ENCODE measurements around the gene KCNJ13.

The KCNJ13 gene

DNA sequence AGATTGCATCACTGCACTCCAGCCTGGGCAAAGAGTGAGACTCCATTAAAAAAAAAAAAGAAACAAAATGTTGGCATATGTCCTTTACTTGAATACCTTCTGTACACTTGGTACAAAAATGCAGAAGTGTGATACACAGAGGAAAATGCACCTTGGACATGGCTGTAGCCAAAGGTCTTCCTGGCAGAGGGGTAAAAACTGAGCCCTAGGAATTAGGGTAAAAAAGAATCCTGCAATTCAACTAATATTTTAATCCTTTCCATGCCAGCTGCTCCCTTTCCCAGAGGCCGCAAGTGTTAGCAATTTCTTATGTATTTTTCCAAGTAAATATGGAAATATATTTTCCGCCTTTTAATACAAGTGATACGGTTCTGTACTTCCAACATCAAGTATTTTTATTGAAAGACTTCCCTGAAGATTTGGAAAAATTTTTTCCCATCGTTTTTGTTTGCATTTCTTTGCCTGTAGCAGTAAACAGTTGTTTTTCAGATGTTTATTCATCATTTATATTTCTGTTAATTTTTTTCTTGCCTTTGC lies 26.2 kb downstream of the KCNJ13 start:
- no peak overlapping the region for H3K9ac ChIP-seq
- no peaks in the 10 kb centered on the region for H3K27me3 ChIP-seq
- H3K36me3 ChIP-seq: peaks cover 72 to 91% (median 83%) of the 10 kb centered on the region in 11 experiments
- no peaks in the 10 kb centered on the region for H3K9me3 ChIP-seq (replicated peaks in 1 of 11)
- H3K27ac ChIP-seq: no peak overlapping the region
- H3K4me1 ChIP-seq: peaks cover 0 to 10% (median 0%) of the 10 kb centered on the region in 10 experiments; a peak in 5 of 20 replicates
- no peak overlapping the region for H3K4me3 ChIP-seq
- peaks cover 0 to 18% (median 0%) of the 10 kb centered on the region in 11 experiments; a peak in 2 of 22 replicates for H4K20me1 ChIP-seq
- no peak overlapping the region for H3K4me2 ChIP-seq
- no peak for TF ChIP-seq Cebpa-rat (IDR thresholded peaks at IDR 0.05)

DNA sequence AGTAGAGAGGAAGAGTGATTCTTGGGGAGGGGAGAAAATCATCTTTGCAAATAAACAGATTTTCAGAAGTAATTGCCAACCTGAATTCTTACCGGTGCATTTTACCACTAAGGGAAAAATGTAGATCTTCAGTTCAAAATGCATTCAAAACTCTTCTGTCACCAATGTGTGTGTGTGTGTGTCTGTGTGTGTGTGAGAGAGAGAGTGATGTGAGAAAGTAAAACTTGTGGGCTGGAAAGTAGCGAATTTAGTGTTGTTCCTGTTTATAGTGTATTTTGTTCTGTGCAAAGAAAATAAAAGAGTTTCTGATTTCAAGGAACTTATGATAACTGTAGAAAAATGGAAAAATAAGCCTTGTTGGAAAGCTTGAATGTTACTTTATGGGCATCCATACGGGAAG lies 27.0 kb downstream of the KCNJ13 start:
- Histone ChIP-seq H3K27ac (no peak overlapping the region), H3K27me3 (no peaks in the 10 kb centered on the region), H3K4me1 (peaks cover 0 to 10% (median 0%) of the 10 kb centered on the region in 10 experiments; a peak in 5 of 20 replicates), H3K9me3 (replicated peaks in 1 of 11) (no peaks in the 10 kb centered on the region), H3K4me3 (no peak overlapping the region), H3K4me2 (no peak overlapping the region), H3K9ac (no peak overlapping the region), H3K36me3 (peaks cover 68 to 91% (median 85%) of the 10 kb centered on the region in 11 experiments), H4K20me1 (peaks cover 0 to 21% (median 0%) of the 10 kb centered on the region in 11 experiments; a peak in 2 of 22 replicates)
- TF ChIP-seq Cebpa-rat (IDR thresholded peaks at IDR 0.05): no peak

DNA sequence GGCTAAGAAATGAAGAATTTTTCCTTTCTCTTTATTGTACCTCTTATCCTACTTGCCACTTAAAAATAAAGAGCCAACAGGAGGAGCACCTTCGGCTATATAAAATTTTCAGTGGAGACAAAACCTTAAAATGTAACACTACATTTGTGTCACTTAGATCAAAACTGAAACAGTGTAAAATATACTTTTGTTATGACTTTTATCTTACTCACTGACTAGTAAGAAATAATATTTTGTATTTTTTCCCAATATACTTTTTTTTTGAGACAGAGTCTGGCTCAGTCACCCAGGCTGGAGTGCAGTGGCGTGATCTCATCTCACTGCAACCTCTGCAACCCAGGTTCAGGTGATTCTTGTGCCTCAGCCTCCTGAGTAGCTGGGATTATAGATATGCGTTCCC lies 28.3 kb downstream of the KCNJ13 start:
- no peaks in the 10 kb centered on the region for H3K9me3 ChIP-seq (replicated peaks in 1 of 11)
- no peaks in the 10 kb centered on the region for H3K27me3 ChIP-seq
- H3K9ac ChIP-seq: no peak overlapping the region
- H3K4me1 ChIP-seq: peaks cover 0 to 10% (median 0%) of the 10 kb centered on the region in 10 experiments; a peak in 5 of 20 replicates
- TF ChIP-seq Cebpa-rat (IDR thresholded peaks at IDR 0.05): no peak
- no peak overlapping the region for H3K4me2 ChIP-seq
- H4K20me1 ChIP-seq: peaks cover 0 to 21% (median 0%) of the 10 kb centered on the region in 11 experiments; a peak in 3 of 22 replicates
- H3K36me3 ChIP-seq: peaks cover 60 to 91% (median 82%) of the 10 kb centered on the region in 11 experiments
- H3K4me3 ChIP-seq: no peak overlapping the region
- no peak overlapping the region for H3K27ac ChIP-seq

DNA sequence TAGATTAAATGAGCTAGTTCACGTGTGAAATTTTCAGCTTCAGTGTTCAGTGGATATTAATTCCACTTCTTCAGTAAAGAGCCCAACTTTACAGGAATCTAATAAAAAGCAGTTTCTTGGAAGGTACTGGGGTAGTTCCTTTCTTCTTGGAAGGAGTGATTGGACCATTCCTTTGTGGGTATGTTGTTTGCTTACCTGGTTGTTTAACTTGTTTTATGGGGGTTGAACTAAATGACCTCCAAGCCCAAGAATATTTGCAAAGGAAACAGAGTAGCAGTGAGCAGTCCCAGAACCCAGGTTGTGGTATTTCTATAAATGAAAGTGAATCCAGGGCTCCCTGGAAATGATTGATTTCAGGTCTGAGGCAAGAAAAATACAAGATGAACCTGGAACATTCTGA lies 31.4 kb downstream of the KCNJ13 start:
- H3K9ac ChIP-seq: no peak overlapping the region
- H3K4me1 ChIP-seq: peaks cover 0 to 28% (median 0%) of the 10 kb centered on the region in 10 experiments; a peak in 5 of 20 replicates
- no peak overlapping the region for H3K4me3 ChIP-seq
- H3K36me3 ChIP-seq: peaks cover 39 to 91% (median 65%) of the 10 kb centered on the region in 11 experiments
- H3K27me3 ChIP-seq: no peaks in the 10 kb centered on the region
- H3K9me3 ChIP-seq (replicated peaks in 1 of 11): no peaks in the 10 kb centered on the region
- H3K4me2 ChIP-seq: no peak overlapping the region
- no peak overlapping the region for H3K27ac ChIP-seq
- H4K20me1 ChIP-seq: peaks cover 0 to 19% (median 4%) of the 10 kb centered on the region in 11 experiments; a peak in 4 of 22 replicates
- TF ChIP-seq Cebpa-rat (IDR thresholded peaks at IDR 0.05): no peak

DNA sequence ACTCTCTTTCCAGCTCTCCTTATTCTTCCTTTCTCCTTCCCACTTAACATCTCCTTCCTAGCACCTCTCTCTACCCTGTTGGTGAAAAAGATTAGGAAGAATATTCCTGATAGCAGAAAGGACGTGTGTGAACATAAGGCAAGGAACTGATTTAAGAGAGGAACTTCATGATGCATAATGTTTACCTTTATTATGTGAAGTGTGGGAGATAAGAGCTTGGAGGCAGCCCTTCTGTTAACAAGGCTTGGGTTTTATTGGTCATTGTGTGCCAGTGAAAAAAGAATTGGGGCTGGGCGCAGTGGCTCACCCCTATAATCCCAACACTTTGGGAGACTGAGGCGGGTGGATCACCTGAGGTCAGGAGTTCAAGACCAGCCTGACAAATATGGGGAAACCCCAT lies 34.4 kb downstream of the KCNJ13 start:
- Histone ChIP-seq H3K27me3 (no peaks in the 10 kb centered on the region), H3K27ac (no peak overlapping the region), H3K9me3 (replicated peaks in 1 of 11) (no peaks in the 10 kb centered on the region), H3K4me1 (peaks cover 0 to 19% (median 0%) of the 10 kb centered on the region in 10 experiments; a peak in 4 of 20 replicates), H3K4me2 (0 out of 22 replicates have a peak overlapping the region, but pooled peaks of 1 of the 11 experiments have one; percentile 32), H4K20me1 (peaks cover 0 to 8% (median 4%) of the 10 kb centered on the region in 11 experiments; a peak in 5 of 22 replicates), H3K36me3 (peaks cover 36 to 90% (median 66%) of the 10 kb centered on the region in 11 experiments), H3K9ac (no peak overlapping the region), H3K4me3 (no peak overlapping the region)
- no peak for TF ChIP-seq Cebpa-rat (IDR thresholded peaks at IDR 0.05)

DNA sequence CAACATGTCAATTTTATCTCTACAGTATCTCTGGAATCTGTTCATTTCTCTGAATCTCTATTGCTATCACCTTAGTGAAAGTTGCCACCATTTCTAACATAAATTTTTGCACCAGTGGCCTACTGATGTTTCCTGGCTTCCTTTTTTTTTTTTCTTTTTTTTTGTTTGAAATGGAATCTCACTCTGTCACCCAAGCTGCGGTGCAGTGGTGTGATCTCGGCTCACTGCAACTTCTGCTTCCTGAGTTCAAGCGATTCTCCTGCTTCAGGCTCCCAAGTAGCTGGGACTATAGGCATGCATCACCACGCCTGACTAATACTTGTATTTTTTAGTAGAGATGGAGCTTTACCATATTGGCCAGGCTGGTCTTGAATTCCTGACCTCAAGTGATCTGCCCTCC lies 35.1 kb downstream of the KCNJ13 start:
- Histone ChIP-seq H3K27ac (no peak overlapping the region), H3K9ac (no peak overlapping the region), H3K36me3 (peaks cover 41 to 96% (median 69%) of the 10 kb centered on the region in 11 experiments), H3K4me2 (peak overlapping the region in 2 of 11 experiments; percentile 19 to 32; a peak in 2 of 22 replicates), H3K9me3 (replicated peaks in 1 of 11) (no peaks in the 10 kb centered on the region), H4K20me1 (peaks cover 0 to 11% (median 4%) of the 10 kb centered on the region in 11 experiments; a peak in 5 of 22 replicates), H3K27me3 (no peaks in the 10 kb centered on the region), H3K4me1 (peaks cover 0 to 19% (median 0%) of the 10 kb centered on the region in 10 experiments; a peak in 4 of 20 replicates), H3K4me3 (no peak overlapping the region)
- no peak for TF ChIP-seq Cebpa-rat (IDR thresholded peaks at IDR 0.05)

DNA sequence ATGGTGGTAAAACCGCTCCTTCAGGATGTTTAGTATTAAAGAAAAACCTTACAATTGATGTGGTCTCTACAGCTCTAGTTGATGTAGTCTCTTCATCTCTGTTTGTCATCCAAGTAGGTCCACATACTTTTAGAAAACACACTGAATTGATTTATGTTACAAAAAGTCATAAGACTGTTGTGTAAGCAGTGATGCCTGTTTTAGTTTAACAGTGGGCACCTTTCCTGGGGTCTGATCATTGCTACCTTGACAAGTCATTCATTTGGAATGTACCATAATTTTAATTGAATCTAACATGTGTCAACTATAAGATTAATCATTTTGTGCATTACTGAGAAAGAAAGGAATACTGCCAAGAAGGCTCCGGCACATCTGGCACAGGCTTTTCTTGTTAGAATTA lies 44.9 kb downstream of the KCNJ13 start:
- peaks cover 0 to 10% (median 0%) of the 10 kb centered on the region in 10 experiments; a peak in 2 of 20 replicates for H3K4me1 ChIP-seq
- no peak for TF ChIP-seq Cebpa-rat (IDR thresholded peaks at IDR 0.05)
- no peak overlapping the region for H3K4me3 ChIP-seq
- H3K27ac ChIP-seq: no peak overlapping the region
- peaks cover 76 to 100% (median 92%) of the 10 kb centered on the region in 11 experiments for H3K36me3 ChIP-seq
- H3K9me3 ChIP-seq (replicated peaks in 1 of 11): no peaks in the 10 kb centered on the region
- H4K20me1 ChIP-seq: peaks cover 25 to 95% (median 75%) of the 10 kb centered on the region in 11 experiments; a peak in 20 of 22 replicates
- H3K27me3 ChIP-seq: no peaks in the 10 kb centered on the region
- no peak overlapping the region for H3K9ac ChIP-seq
- no peak overlapping the region for H3K4me2 ChIP-seq

DNA sequence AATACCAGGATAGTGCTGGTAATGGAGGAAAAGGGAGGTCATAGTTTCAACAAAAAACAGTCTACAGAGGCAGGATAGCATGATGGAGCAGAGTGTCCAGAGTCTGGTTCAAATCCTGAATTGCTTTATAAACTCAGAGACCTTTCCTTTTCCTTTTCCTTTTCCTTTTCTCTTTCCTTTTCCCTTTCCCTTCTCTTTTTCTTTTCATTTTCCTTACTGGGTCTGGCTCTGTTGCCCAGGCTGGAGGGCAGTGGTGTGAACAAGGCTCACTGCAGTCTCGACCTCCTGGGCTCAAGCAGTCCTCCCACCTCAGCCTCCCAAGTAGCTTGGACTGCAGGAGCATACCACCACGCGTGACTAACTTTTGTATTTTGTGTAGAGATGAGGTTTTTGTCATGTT lies 47.6 kb downstream of the KCNJ13 start:
- no peak for TF ChIP-seq Cebpa-rat (IDR thresholded peaks at IDR 0.05)
- no peak overlapping the region for H3K4me2 ChIP-seq
- H3K36me3 ChIP-seq: peaks cover 80 to 100% (median 92%) of the 10 kb centered on the region in 11 experiments
- no peaks in the 10 kb centered on the region for H3K27me3 ChIP-seq
- peaks cover 24 to 97% (median 81%) of the 10 kb centered on the region in 11 experiments; a peak in 21 of 22 replicates for H4K20me1 ChIP-seq
- no peaks in the 10 kb centered on the region for H3K9me3 ChIP-seq (replicated peaks in 1 of 11)
- H3K27ac ChIP-seq: no peak overlapping the region
- H3K9ac ChIP-seq: no peak overlapping the region
- peaks cover 0 to 10% (median 0%) of the 10 kb centered on the region in 10 experiments; a peak in 2 of 20 replicates for H3K4me1 ChIP-seq
- H3K4me3 ChIP-seq: no peak overlapping the region

DNA sequence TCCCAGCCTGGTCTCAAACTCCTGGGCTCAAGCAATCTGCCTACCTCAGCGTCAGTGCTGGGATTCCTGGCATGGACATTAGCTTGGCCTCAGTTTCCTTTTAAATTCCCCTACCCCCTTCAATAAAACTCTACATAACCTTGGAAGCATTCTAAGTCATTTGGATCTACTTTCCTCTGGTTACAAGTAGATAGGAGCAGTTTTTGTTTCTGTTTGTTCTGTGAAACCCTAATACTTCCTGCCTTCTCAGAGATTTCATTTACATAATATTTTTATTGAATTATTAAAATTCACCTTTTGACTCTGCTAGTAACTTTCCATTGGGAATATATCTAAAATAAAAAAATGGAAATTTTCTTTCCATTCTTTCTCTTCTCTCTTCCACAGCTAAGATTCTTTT lies 53.3 kb downstream of the KCNJ13 start:
- H3K4me3 ChIP-seq: no peak overlapping the region
- H3K27ac ChIP-seq: no peak overlapping the region
- peaks cover 44 to 96% (median 83%) of the 10 kb centered on the region in 11 experiments; a peak in 21 of 22 replicates for H4K20me1 ChIP-seq
- H3K9ac ChIP-seq: no peak overlapping the region
- H3K27me3 ChIP-seq: no peaks in the 10 kb centered on the region
- peaks cover 0 to 28% (median 11%) of the 10 kb centered on the region in 10 experiments; a peak in 10 of 20 replicates for H3K4me1 ChIP-seq
- H3K9me3 ChIP-seq (replicated peaks in 1 of 11): peaks cover 0 to 13% (median 7%) of the 10 kb centered on the region in 11 experiments; a peak in 8 of 22 replicates
- no peak for TF ChIP-seq Cebpa-rat (IDR thresholded peaks at IDR 0.05)
- H3K36me3 ChIP-seq: peaks cover 84 to 100% (median 93%) of the 10 kb centered on the region in 11 experiments
- no peak overlapping the region for H3K4me2 ChIP-seq

Measured in BLaER1 treated with 17β-estradiol and CSF1 and Interleukin-3, amounts not matched to agents 10 nM and 100 nM (cell line).